ENCODE data around the gene BACH2.

BACH2 gene

DNA sequence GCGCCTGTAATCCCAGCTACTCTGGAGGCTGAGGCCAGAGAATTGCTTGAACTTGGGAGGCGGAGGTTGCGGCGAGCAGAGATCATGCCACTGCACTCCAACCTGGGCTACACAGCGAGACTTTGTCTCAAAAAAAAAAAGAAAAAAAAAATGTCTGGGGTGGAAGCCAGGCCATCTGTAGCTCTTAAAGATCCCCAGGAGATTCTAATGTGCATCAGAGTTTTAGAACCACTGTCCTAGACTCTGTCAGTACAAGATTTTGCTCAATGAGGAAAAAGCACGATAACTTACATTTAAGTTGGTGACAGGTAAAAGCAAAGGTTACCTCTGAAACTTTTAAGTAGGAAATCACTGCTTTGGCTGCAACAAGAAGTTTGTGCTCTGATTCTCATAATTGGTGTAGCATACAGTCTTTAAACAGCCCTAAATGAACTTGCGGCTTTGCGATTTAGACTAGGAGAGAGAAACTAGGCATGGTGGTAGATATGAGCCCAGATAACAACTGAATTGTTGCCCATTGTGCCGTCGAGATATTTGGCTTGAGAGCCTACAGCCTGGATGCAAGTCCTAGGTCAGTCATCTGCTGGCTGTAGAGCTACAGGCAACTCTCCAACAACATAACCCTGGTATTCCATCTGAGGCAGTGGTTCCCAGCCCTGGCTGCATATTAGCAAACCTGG is 67.2 kb downstream of the BACH2 start:
- TF ChIP-seq, protein P1, sequence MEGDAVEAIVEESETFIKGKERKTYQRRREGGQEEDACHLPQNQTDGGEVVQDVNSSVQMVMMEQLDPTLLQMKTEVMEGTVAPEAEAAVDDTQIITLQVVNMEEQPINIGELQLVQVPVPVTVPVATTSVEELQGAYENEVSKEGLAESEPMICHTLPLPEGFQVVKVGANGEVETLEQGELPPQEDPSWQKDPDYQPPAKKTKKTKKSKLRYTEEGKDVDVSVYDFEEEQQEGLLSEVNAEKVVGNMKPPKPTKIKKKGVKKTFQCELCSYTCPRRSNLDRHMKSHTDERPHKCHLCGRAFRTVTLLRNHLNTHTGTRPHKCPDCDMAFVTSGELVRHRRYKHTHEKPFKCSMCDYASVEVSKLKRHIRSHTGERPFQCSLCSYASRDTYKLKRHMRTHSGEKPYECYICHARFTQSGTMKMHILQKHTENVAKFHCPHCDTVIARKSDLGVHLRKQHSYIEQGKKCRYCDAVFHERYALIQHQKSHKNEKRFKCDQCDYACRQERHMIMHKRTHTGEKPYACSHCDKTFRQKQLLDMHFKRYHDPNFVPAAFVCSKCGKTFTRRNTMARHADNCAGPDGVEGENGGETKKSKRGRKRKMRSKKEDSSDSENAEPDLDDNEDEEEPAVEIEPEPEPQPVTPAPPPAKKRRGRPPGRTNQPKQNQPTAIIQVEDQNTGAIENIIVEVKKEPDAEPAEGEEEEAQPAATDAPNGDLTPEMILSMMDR (IDR thresholded peaks at IDR 0.05; ENCODE audit: borderline replicate concordance, insufficient read depth, low read depth, low read length): no peak
- H3K4me3 ChIP-seq (ENCODE audit: low read depth, low read length): no peak overlapping the region

DNA sequence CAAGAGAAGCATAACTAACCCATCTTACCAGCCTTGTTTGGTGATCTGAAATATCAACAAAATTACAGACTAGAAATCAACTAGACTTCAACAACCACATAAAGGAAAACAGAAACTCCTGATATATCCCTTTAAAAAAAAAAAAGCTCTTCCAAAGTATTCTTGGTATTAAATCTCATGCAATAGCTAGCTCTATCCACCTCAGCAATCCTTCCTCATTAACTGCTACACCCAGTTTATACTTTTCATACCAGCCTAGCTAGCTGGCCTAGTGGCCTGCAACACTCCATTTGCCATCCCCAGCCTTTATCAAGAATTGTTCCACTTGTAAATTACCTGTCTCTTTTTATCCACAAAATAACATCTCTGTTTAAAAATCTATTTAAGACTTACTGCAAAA is 69.0 kb downstream of the BACH2 start:
- no peak overlapping the region for H3K4me3 ChIP-seq (ENCODE audit: low read depth, low read length)
- TF ChIP-seq, protein P1 (IDR thresholded peaks at IDR 0.05; ENCODE audit: borderline replicate concordance, insufficient read depth, low read depth, low read length): no peak

DNA sequence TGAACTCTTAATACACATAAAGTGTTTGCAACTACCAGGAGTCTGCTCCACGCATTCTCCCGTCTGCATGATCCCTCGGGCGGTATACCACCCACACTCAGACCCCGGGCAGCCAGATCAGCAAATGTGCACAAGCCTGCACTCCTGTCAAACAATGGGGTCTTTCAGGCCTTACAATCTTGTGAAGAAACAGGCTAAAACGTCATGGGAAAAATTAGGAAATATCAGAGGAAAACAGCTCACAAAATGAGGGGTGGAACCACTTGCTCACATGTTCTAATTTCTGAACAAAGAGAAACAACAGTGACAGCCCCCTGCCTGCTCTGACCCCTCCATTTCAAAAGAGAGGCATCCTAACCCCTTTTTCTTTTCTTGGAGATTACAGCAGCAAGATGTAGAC is 69.4 kb downstream of the BACH2 start:
- no peak overlapping the region for H3K4me3 ChIP-seq (ENCODE audit: low read depth, low read length)
- TF ChIP-seq, protein P1 (IDR thresholded peaks at IDR 0.05; ENCODE audit: borderline replicate concordance, insufficient read depth, low read depth, low read length): no peak

DNA sequence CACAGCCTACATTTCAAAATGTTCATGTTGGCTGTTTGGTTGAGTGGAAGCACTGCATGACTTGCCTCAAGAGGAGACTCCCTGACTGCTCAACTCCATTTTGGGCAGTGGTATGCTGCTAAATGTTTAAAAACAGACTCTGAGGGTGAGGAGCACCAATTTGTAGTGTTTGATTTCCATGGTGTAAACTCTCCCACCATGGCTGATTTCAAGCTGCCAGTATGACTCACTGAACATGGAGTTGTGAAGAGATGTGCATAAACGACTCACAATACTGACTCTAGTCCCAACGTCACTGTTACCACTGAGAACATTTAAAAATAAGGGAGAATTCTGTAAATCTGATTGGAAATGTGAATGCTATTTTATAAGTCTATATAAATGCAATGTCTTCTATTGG is 70.4 kb downstream of the BACH2 start:
- TF ChIP-seq, protein P1 (IDR thresholded peaks at IDR 0.05; ENCODE audit: borderline replicate concordance, insufficient read depth, low read depth, low read length): no peak
- H3K4me3 ChIP-seq (ENCODE audit: low read depth, low read length): no peak overlapping the region

DNA sequence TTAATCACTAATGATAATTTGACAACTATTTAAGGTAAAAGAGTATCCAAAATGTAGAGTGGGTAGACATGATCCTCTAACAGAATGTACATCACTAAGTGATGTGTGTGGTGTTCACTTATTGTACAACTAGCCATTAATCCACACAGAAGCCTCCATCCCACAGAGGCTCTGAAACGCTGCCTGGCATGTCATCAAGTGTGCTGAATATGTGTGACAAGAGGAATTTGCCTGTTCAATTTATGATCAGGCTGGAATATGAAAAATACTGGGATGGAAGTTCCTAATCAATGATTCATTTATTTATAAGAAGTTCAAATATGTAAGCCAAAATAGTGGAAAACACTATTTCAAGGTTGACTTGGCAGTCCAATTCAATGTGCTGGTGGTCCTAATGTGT is 72.4 kb downstream of the BACH2 start:
- no peak overlapping the region for H3K4me3 ChIP-seq (ENCODE audit: low read depth, low read length)
- TF ChIP-seq, protein P1 (IDR thresholded peaks at IDR 0.05; ENCODE audit: borderline replicate concordance, insufficient read depth, low read depth, low read length): no peak

DNA sequence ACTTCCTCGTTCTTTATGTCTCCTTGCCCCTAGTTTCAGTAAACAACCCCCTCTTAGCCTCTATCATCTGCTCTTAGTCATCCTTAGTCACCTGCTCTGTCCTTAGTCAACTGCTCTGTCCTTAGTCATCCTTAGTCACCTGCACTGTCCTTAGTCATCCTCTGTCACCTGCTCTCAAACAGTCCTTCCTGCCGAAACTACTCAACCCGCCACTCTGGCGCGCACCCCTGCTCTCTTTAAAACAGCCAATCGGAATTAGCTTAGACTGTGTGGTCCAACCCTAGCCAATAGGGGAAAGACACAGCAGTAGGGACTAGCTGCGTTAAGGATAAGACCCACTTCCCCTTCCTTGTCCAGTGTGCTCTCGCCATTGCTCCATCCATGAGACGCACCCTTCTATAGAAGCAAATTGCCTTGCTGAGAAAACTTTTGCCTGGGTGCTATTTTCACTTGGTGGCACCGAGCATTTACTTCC is 73.9 kb downstream of the BACH2 start:
- H3K4me3 ChIP-seq (ENCODE audit: low read depth, low read length): no peak overlapping the region
- TF ChIP-seq, protein P1 (IDR thresholded peaks at IDR 0.05; ENCODE audit: borderline replicate concordance, insufficient read depth, low read depth, low read length): no peak

DNA sequence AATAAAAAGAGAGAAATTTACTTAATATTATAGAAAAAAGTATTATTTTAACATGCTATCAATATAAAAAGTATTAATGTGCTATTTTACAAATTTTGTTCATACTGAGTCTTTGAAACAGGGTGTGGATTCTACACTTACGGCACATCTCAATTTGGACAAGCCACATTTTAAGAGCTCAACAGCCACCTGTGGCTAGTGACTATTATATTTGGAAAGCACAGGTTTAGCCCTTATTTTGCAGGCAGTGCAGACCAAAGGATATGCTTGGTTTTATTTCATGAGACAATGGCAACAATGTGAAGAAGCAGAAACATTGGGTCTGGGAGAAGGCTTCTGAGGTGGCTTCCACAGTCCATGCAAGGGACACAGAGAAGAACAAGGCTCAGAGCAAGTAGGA is 74.6 kb downstream of the BACH2 start:
- H3K4me3 ChIP-seq (ENCODE audit: low read depth, low read length): no peak overlapping the region
- TF ChIP-seq, protein P1 (IDR thresholded peaks at IDR 0.05; ENCODE audit: borderline replicate concordance, insufficient read depth, low read depth, low read length): no peak

Measured in GM12875 (cell line).